CD14-positive monocyte (primary cell): ENCODE results near the gene AKR1C2. TPM values are rescaled to one million over a fixed set of nuclear protein-coding genes. Genes with fewer than 3 reads are reported as not detected.
"Not testable (repeated sequence)": the region's sequence is repeated elsewhere in the genome, so short reads cannot be mapped to it uniquely, and the experiment has no call there.

Source experiments
- DNase-seq, 3 donors: peaks; one replicate each; pipeline ENCODE4 v3.0.0-alpha.2; 2011 to 2022
- H2AFZ ChIP-seq: 2 replicates; pipeline ENCODE4 v1.6.0; 2012; ENCODE audit warnings: mild to moderate bottlenecking, low read depth, low read length, inconsistent platforms; ENCODE audit not compliant: insufficient read depth, poor library complexity, severe bottlenecking
- H3K27ac ChIP-seq, 2 donors: 1 replicate in 1 of 2; 2 replicates in 1 of 2; pipeline ENCODE4 v1.5.1; 2012 to 2013; ENCODE audit warnings: low read length in 2 of 2, control low read depth in 1 of 2, inconsistent platforms in 1 of 2, low read depth in 1 of 2, mild to moderate bottlenecking in 1 of 2
- H3K27me3 ChIP-seq, 2 donors: one replicate each; pipeline versions ENCODE4 v1.6.0 to v1.6.1; 2011 to 2013; ENCODE audit warnings: low read length in 2 of 2; ENCODE audit not compliant: control insufficient read depth in 2 of 2, insufficient read depth in 2 of 2
- H3K36me3 ChIP-seq, 2 donors: replicated peaks in 1 of 2; 1 replicate in 1 of 2; 2 replicates in 1 of 2; pipeline versions ENCODE4 v1.5.1 to v1.6.1; 2012 to 2013; ENCODE audit warnings: low read length in 2 of 2, control low read depth in 1 of 2, inconsistent platforms in 1 of 2, mild to moderate bottlenecking in 1 of 2; ENCODE audit not compliant: insufficient read depth in 2 of 2, control insufficient read depth in 1 of 2
- H3K4me1 ChIP-seq, 2 donors: 1 replicate in 1 of 2; 2 replicates in 1 of 2; pipeline versions ENCODE4 v1.5.1 to v1.6.1; 2012 to 2013; ENCODE audit warnings: low read length in 2 of 2, control low read depth in 1 of 2, inconsistent platforms in 1 of 2, mild to moderate bottlenecking in 1 of 2, moderate library complexity in 1 of 2; ENCODE audit not compliant: insufficient read depth in 2 of 2, control insufficient read depth in 1 of 2
- H3K4me2 ChIP-seq: replicated peaks from 2 replicates; pipeline ENCODE3; 2012; ENCODE audit warnings: low read length, moderate library complexity, mild to moderate bottlenecking; ENCODE audit not compliant: poor library complexity, severe bottlenecking; ENCODE audit errors: extremely low read depth
- H3K4me3 ChIP-seq, 3 experiments: fragments of 200-600 bp in 1 of 3; sonication (generic) in 1 of 3; replicated peaks in 1 of 3; 1 replicate in 2 of 3; 2 replicates in 1 of 3; pipeline ENCODE4 v1.5.1; 2011 to 2013; ENCODE audit warnings: low read length in 3 of 3, mild to moderate bottlenecking in 3 of 3, control low read depth in 2 of 3, low read depth in 2 of 3, inconsistent platforms in 1 of 3, moderate library complexity in 1 of 3
- H3K79me2 ChIP-seq: 2 replicates; pipeline ENCODE4 v1.6.0; 2012; ENCODE audit warnings: mild to moderate bottlenecking, control low read depth, inconsistent platforms, low read length, moderate library complexity; ENCODE audit not compliant: insufficient read depth
- H3K9ac ChIP-seq: 2 replicates; pipeline ENCODE4 v1.6.0; 2017; ENCODE audit warnings: low read length, mild to moderate bottlenecking; ENCODE audit not compliant: insufficient read depth, poor library complexity, severe bottlenecking
- H3K9me3 ChIP-seq, 2 donors: replicated peaks in 1 of 2; 1 replicate in 1 of 2; 2 replicates in 1 of 2; pipeline versions ENCODE4 v1.5.1 to v1.6.1; 2012 to 2013; ENCODE audit warnings: low read length in 2 of 2, control low read depth in 1 of 2; ENCODE audit not compliant: control insufficient read depth in 1 of 2, insufficient read depth in 1 of 2
- H4K20me1 ChIP-seq: 2 replicates; pipeline ENCODE4 v1.6.0; 2012; ENCODE audit warnings: mild to moderate bottlenecking, low read length, control low read depth, moderate library complexity; ENCODE audit not compliant: insufficient read depth
- H3K27ac Mint-ChIP-seq, 7 donors: one replicate each; pipeline ENCODE4 v1.8.0; 2020; ENCODE audit warnings: mild to moderate bottlenecking in 7 of 7, mixed read lengths in 7 of 7, moderate library complexity in 6 of 7, inconsistent platforms in 2 of 7
- H3K27me3 Mint-ChIP-seq, 3 donors: one replicate each; pipeline ENCODE4 v1.8.0; 2021 to 2022; ENCODE audit warnings: low read depth in 3 of 3, mild to moderate bottlenecking in 3 of 3, mixed read lengths in 3 of 3, moderate library complexity in 3 of 3, inconsistent platforms in 1 of 3
- H3K36me3 Mint-ChIP-seq, 2 donors: one replicate each; pipeline ENCODE4 v1.8.0; 2020; ENCODE audit warnings: mixed read lengths in 2 of 2, inconsistent platforms in 1 of 2, mild to moderate bottlenecking in 1 of 2
- H3K4me1 Mint-ChIP-seq: one replicate; pipeline ENCODE4 v1.8.0; 2020; ENCODE audit warnings: mild to moderate bottlenecking, mixed read lengths
- H3K4me3 Mint-ChIP-seq, 2 donors: one replicate each; pipeline ENCODE4 v1.8.0; 2020; ENCODE audit warnings: mild to moderate bottlenecking in 2 of 2, mixed read lengths in 2 of 2, moderate library complexity in 1 of 2
- H3K9me3 Mint-ChIP-seq, 7 donors: one replicate each; pipeline ENCODE4 v1.8.0; 2020 to 2022; ENCODE audit warnings: mixed read lengths in 7 of 7, mild to moderate bottlenecking in 6 of 7, moderate library complexity in 6 of 7, inconsistent platforms in 2 of 7
- CTCF ChIP-seq: fragments of 200-600 bp; IDR thresholded peaks from one replicate; pipeline ENCODE4 v1.8.0; 2022; ENCODE audit warnings: antibody characterized with exemption, mild to moderate bottlenecking
- WGBS: methylation state at CpG from one replicate; pipeline ENCODE4 v1.1.5; 2013; ENCODE audit warnings: missing lambda C conversion rate; ENCODE audit not compliant: insufficient coverage; 5-methylcytosine and 5-hydroxymethylcytosine counted together
- intact Hi-C, 2 donors: fragments of 100-400 bp; cut with micrococcal nuclease; formaldehyde crosslinking; loops; one replicate each; pipeline versions ENCODE4 v1.15.0 to v1.15.1; 2023
- polyA plus RNA-seq, 3 donors: library from polyadenylated mRNA; depleted of rRNA in 1 of 3; unstranded in 2 of 3; stranded (reverse) in 1 of 3; fragments of 300-500 nt in 2 of 3; fragments of >200 nt in 1 of 3; fragmentation: Illumina TruSeq in 2 of 3; gene quantifications; 1 replicate in 2 of 3; 2 replicates in 1 of 3; pipeline ENCODE4 v1.2.3, GENCODE V29; 2012 to 2021

Gene AKR1C2
- polyA plus RNA-seq, 3 donors, result 0.13 TPM; not detected in 2

GRCh38 chr10:5013385-5013784 lies 9.7 kb upstream of the AKR1C2 start:
- DNase-seq, result no peak
- no peaks in the 10 kb centered on the region for H3K27me3 ChIP-seq
- H3K27ac ChIP-seq, result no peak overlapping the region
- H3K4me2 ChIP-seq, result no peak overlapping the region
- Mint-ChIP-seq H3K9me3 (no peaks in the 10 kb centered on the region), H3K27me3 (no peaks in the 10 kb centered on the region), H3K4me3 (no peak overlapping the region), H3K27ac (no peak overlapping the region), H3K4me1 (no peaks in the 10 kb centered on the region), H3K36me3 (no peaks in the 10 kb centered on the region)
- WGBS, result no CpG with 5 or more reads among the region's 1 CpG
- intact Hi-C loops, result no loop called here
- no peak overlapping the region for H2AFZ ChIP-seq
- no peak overlapping the region for H3K4me3 ChIP-seq
- H3K36me3 ChIP-seq, result no peaks in the 10 kb centered on the region
- H3K79me2 ChIP-seq, result no peaks in the 10 kb centered on the region
- no peaks in the 10 kb centered on the region for H3K4me1 ChIP-seq
- H4K20me1 ChIP-seq, result no peaks in the 10 kb centered on the region
- TF ChIP-seq CTCF, result no peak
- no peaks in the 10 kb centered on the region for H3K9me3 ChIP-seq
- H3K9ac ChIP-seq, result no peak overlapping the region

- H3K79me2 ChIP-seq, result no peaks in the 10 kb centered on the region
- no peak for DNase-seq
- 100% methylated on average over 1 of the region's 2 CpGs for WGBS
- no peaks in the 10 kb centered on the region for H3K9me3 Mint-ChIP-seq
- H3K27me3 ChIP-seq, result no peaks in the 10 kb centered on the region
- H3K27me3 Mint-ChIP-seq, result no peaks in the 10 kb centered on the region
- H3K36me3 ChIP-seq, result no peaks in the 10 kb centered on the region
- H3K36me3 Mint-ChIP-seq, result no peaks in the 10 kb centered on the region
- H3K27ac Mint-ChIP-seq, result no peak overlapping the region
- H3K4me1 ChIP-seq, result no peaks in the 10 kb centered on the region
- no peak overlapping the region for H3K9ac ChIP-seq
- no peak overlapping the region for H3K4me2 ChIP-seq
- H4K20me1 ChIP-seq, result no peaks in the 10 kb centered on the region
- no peak overlapping the region for H3K4me3 Mint-ChIP-seq
- H3K9me3 ChIP-seq, result no peaks in the 10 kb centered on the region
- H3K4me1 Mint-ChIP-seq, result peaks cover 2% of the 10 kb centered on the region
- no peak overlapping the region for H2AFZ ChIP-seq
- H3K4me3 ChIP-seq, result no peak overlapping the region
- no peak overlapping the region for H3K27ac ChIP-seq
- intact Hi-C loops, result no loop called here
- no peak for TF ChIP-seq CTCF
Observed at GRCh38 chr10:5012595-5012994, 8.9 kb upstream of the AKR1C2 start.

- H3K27me3 ChIP-seq, H3K36me3 Mint-ChIP-seq, DNase-seq, H3K27me3 Mint-ChIP-seq, H3K9me3 ChIP-seq, H3K4me1 Mint-ChIP-seq, H4K20me1 ChIP-seq, H3K36me3 ChIP-seq, H3K4me1 ChIP-seq, H3K4me3 Mint-ChIP-seq, H3K4me3 ChIP-seq, H3K9ac ChIP-seq, H3K4me2 ChIP-seq, H3K9me3 Mint-ChIP-seq, H3K27ac Mint-ChIP-seq, H3K27ac ChIP-seq, H2AFZ ChIP-seq, H3K79me2 ChIP-seq, intact Hi-C loops: not testable (repeated sequence)
- WGBS, result 100% methylated on average over 1 of the region's 2 CpGs
Observed at GRCh38 chr10:5011392-5011791, 7.7 kb upstream of the AKR1C2 start.

- intact Hi-C loops, H3K4me2 ChIP-seq: not testable (repeated sequence)
Observed at GRCh38 chr10:5010043-5010442, 6.4 kb upstream of the AKR1C2 start.

More at GRCh38 chr10:5010043-5010442, 6.4 kb upstream of the AKR1C2 start:
- not testable (repeated sequence) for H3K4me1 Mint-ChIP-seq, H3K27ac ChIP-seq, H3K27me3 ChIP-seq, H3K9ac ChIP-seq, H3K79me2 ChIP-seq, DNase-seq, H3K36me3 Mint-ChIP-seq, H3K4me1 ChIP-seq, H3K27ac Mint-ChIP-seq, H4K20me1 ChIP-seq, H3K9me3 ChIP-seq, H3K36me3 ChIP-seq, H3K4me3 ChIP-seq, H3K4me3 Mint-ChIP-seq, H3K9me3 Mint-ChIP-seq, H2AFZ ChIP-seq, H3K27me3 Mint-ChIP-seq
- WGBS, result no CpG with 5 or more reads among the region's 7 CpGs
